ENCODE results near the gene UNC5CL. TPM values are rescaled to one million over a fixed set of nuclear protein-coding genes. Genes with fewer than 3 reads are reported as not detected.
A peak's percentile ranks its signal among the peaks of the same experiment; 100 is the strongest.

UNC5CL gene
- total RNA-seq, 1 experiment from 2014 or later, result 0.58 TPM

- no peak for TF ChIP-seq EZH2phosphoT487 (IDR thresholded peaks at IDR 0.05; ENCODE audit: borderline replicate concordance, low read length)
- TF ChIP-seq, protein P1, sequence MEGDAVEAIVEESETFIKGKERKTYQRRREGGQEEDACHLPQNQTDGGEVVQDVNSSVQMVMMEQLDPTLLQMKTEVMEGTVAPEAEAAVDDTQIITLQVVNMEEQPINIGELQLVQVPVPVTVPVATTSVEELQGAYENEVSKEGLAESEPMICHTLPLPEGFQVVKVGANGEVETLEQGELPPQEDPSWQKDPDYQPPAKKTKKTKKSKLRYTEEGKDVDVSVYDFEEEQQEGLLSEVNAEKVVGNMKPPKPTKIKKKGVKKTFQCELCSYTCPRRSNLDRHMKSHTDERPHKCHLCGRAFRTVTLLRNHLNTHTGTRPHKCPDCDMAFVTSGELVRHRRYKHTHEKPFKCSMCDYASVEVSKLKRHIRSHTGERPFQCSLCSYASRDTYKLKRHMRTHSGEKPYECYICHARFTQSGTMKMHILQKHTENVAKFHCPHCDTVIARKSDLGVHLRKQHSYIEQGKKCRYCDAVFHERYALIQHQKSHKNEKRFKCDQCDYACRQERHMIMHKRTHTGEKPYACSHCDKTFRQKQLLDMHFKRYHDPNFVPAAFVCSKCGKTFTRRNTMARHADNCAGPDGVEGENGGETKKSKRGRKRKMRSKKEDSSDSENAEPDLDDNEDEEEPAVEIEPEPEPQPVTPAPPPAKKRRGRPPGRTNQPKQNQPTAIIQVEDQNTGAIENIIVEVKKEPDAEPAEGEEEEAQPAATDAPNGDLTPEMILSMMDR (conservative IDR thresholded peaks at IDR 0.05; ENCODE audit: low read depth, low read length), result no peak
- no peaks in the 10 kb centered on the region for H3K9me2 ChIP-seq (replicated peaks; ENCODE audit: low read length)
- CTCF ChIA-PET, result interaction anchor here (1.2 to 1.7 kb wide), 2 partner anchors 32 to 134 kb away, joined by 7 to 13 read pairs; no protein-coding TSS in a partner anchor
- no peaks in the 10 kb centered on the region for H3F3A ChIP-seq (ENCODE audit: low read length, unreplicated experiment)
- intact Hi-C loops (cut with micrococcal nuclease), result loop anchor here (1.0 to 2.0 kb wide), 3 partner anchors 22 to 133 kb away; no protein-coding TSS in a partner anchor
- H3K27ac ChIP-seq (ENCODE audit: low read length), result peak overlapping the region; percentile 31; the same call in 1 of the 2 replicates
- DNase-seq (peak; percentile 28), ATAC-seq (peak; percentile 56)
- H3K4me1 ChIP-seq (ENCODE audit: insufficient read depth, low read length), result peaks cover 20% of the 10 kb centered on the region
- H3K4me3 ChIP-seq (ENCODE audit: low read length), result peak overlapping the region; percentile 69
- peak overlapping the region; percentile 87 for H3K4me2 ChIP-seq (ENCODE audit: low read length)
- H2AFZ ChIP-seq (ENCODE audit: low read length), result peak overlapping the region; percentile 98
- H3K9me3 ChIP-seq (ENCODE audit: low read length), result no peaks in the 10 kb centered on the region
- no peaks in the 10 kb centered on the region for H3K36me3 ChIP-seq (ENCODE audit: low read depth, low read length)
- 0 out of 2 replicates have a peak, but pooled peaks cover 5% of the 10 kb centered on the region for H3K79me2 ChIP-seq (ENCODE audit: low read length)
- TSS peak; percentile 46 for BruUV-seq (replicated peaks)
- POLR2A ChIA-PET (ENCODE audit: unreplicated experiment), result interaction anchor here (0.5 to 1.0 kb wide), 2 partner anchors 44 kb away, joined by 3 read pairs; partner anchors contain the start of genes NFYA and OARD1
- no peaks in the 10 kb centered on the region for H3K27me3 ChIP-seq (ENCODE audit: low read length)
- H3K9ac ChIP-seq (ENCODE audit: low read length), result peak overlapping the region; percentile 77
- no peaks in the 10 kb centered on the region for H4K20me1 ChIP-seq (ENCODE audit: low read length)
Observed at GRCh38 chr6:41028561-41029412, 10.2 kb downstream of the UNC5CL start.

DNA sequence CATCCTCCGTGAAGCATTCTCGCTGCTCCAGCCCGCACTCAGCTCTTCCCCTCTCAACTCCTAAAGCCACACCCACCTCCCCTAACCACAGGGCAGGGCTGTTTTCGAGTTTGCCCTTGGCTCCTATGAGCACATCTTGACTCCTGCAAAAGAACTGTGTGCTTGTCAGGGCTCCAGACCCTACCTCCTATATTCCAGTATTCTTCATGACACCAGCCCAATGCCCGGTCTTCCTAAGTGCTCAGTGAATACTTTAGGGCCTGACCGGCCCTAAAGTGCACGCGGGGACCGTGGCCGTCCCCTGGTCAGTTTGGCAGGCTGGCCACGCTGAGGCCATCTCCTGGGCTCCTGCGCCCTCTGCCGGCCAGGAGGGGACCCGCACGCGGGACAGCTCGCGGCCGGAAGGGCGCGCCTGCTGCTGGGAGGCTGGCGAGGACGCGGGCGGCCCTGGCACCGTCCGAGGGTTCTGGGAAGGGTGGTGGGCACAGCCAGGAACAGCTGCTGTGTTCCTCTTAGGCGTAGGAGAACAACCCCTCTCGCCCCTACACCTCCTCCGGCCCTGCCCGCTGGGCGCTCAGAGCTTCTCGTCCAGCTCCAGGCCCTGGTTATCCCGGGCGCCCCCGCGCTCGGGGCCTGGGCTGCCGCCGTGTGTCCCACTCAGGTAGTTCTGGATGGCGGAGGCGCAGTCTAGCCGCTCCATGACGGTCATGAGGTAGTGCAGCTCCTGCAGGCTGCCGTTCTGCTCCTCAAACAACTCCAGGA lies 11.0 kb downstream of the UNC5CL start:
- POLR2A ChIA-PET (ENCODE audit: unreplicated experiment), result interaction anchor here (0.6 to 1.0 kb wide), 3 partner anchors 44 to 230 kb away, joined by 3 to 7 read pairs (median 3); partner anchors contain the start of genes NFYA and OARD1
- TF ChIP-seq EZH2 (IDR thresholded peaks at IDR 0.05; ENCODE audit: low read length, unreplicated experiment) (no peak), EZH2phosphoT487 (IDR thresholded peaks at IDR 0.05; ENCODE audit: borderline replicate concordance, low read length) (no peak)
- TF ChIP-seq, protein P1 (conservative IDR thresholded peaks at IDR 0.05; ENCODE audit: low read depth, low read length), result peak; percentile 98

More for the DNA sequence above, 11.0 kb downstream of the UNC5CL start:
- ATAC-seq, result peak; percentile 84
- intact Hi-C loops (cut with micrococcal nuclease), result loop anchor here (1.0 to 2.0 kb wide), 3 partner anchors 22 to 133 kb away; no protein-coding TSS in a partner anchor
- H3K9me3 ChIP-seq (ENCODE audit: low read length), result no peaks in the 10 kb centered on the region
- no peaks in the 10 kb centered on the region for H3K9me2 ChIP-seq (replicated peaks; ENCODE audit: low read length)
- H3K27ac ChIP-seq (ENCODE audit: low read length), result peak overlapping the region; percentile 31; the same call in 1 of the 2 replicates
- peak overlapping the region; percentile 98 for H2AFZ ChIP-seq (ENCODE audit: low read length)
- H4K20me1 ChIP-seq (ENCODE audit: low read length), result no peaks in the 10 kb centered on the region
- DNase-seq, result peak; percentile 87
- no peaks in the 10 kb centered on the region for H3K36me3 ChIP-seq (ENCODE audit: low read depth, low read length)
- H3K27me3 ChIP-seq (ENCODE audit: low read length), result no peaks in the 10 kb centered on the region
- peak overlapping the region; percentile 77 for H3K9ac ChIP-seq (ENCODE audit: low read length)
- H3K4me1 ChIP-seq (ENCODE audit: insufficient read depth, low read length), result peaks cover 28% of the 10 kb centered on the region
- peak overlapping the region; percentile 69 for H3K4me3 ChIP-seq (ENCODE audit: low read length)
- BruUV-seq (replicated peaks), result no TSS peak
- H3K79me2 ChIP-seq (ENCODE audit: low read length), result 0 out of 2 replicates have a peak, but pooled peaks cover 5% of the 10 kb centered on the region
- H3F3A ChIP-seq (ENCODE audit: low read length, unreplicated experiment), result no peaks in the 10 kb centered on the region
- H3K4me2 ChIP-seq (ENCODE audit: low read length), result peak overlapping the region; percentile 87
- CTCF ChIA-PET, result interaction anchor here (0.5 to 1.7 kb wide), 6 partner anchors 31 to 175 kb away, joined by 3 to 13 read pairs (median 5); no protein-coding TSS in a partner anchor
